DOHH2 (cell line): ENCODE data around the gene DDX28.

ENCODE experiments used
- EZH2phosphoT487 ChIP-seq: fragments of 200-600 bp; sonication (generic); IDR thresholded peaks from 2 replicates; pipeline ENCODE4 v1.6.1; 2017; ENCODE audit warnings: borderline replicate concordance, mild to moderate bottlenecking, antibody characterized with exemption, low read length, moderate library complexity, mixed read lengths
- TF ChIP-seq, protein P1 (sequence below): fragments of 200-600 bp; sonication (generic); IDR thresholded peaks from one replicate; pipeline ENCODE4 v1.5.1; 2014; ENCODE audit warnings: antibody characterized with exemption, mild to moderate bottlenecking, low read depth, low read length; ENCODE audit not compliant: poor library complexity, severe bottlenecking

- TF ChIP-seq, protein P1, sequence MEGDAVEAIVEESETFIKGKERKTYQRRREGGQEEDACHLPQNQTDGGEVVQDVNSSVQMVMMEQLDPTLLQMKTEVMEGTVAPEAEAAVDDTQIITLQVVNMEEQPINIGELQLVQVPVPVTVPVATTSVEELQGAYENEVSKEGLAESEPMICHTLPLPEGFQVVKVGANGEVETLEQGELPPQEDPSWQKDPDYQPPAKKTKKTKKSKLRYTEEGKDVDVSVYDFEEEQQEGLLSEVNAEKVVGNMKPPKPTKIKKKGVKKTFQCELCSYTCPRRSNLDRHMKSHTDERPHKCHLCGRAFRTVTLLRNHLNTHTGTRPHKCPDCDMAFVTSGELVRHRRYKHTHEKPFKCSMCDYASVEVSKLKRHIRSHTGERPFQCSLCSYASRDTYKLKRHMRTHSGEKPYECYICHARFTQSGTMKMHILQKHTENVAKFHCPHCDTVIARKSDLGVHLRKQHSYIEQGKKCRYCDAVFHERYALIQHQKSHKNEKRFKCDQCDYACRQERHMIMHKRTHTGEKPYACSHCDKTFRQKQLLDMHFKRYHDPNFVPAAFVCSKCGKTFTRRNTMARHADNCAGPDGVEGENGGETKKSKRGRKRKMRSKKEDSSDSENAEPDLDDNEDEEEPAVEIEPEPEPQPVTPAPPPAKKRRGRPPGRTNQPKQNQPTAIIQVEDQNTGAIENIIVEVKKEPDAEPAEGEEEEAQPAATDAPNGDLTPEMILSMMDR, result no peak
- TF ChIP-seq EZH2phosphoT487, result no peak
These were observed 38.4 kb upstream of the DDX28 start for GRCh38 chr16:68061396-68061795.
